GM19025 (cell line): ENCODE results near the gene PRSS33.

ENCODE experiments used
- ATAC-seq: cut with Tn5 transposase; IDR thresholded peaks from one replicate; pipeline ENCODE4 v1.9.1; 2021; ENCODE audit warnings: mild to moderate bottlenecking, low read depth, moderate library complexity; ENCODE audit not compliant: unreplicated experiment

Gene PRSS33

GRCh38 chr16:2787406-2787805, at the start of gene PRSS33:
Gene PRSS33 (minus strand): TSS chr16:2787560. CDS start chr16:2786547, 1,013 bp downstream.
- no peak for ATAC-seq

GRCh38 chr16:2836646-2837508, 49.5 kb upstream of the PRSS33 start:
- no peak for ATAC-seq

GRCh38 chr16:2835638-2836493, 48.5 kb upstream of the PRSS33 start:
- ATAC-seq: no peak

GRCh38 chr16:2834968-2835367, 47.6 kb upstream of the PRSS33 start:
- ATAC-seq: no peak

- no peak for ATAC-seq
Measured at GRCh38 chr16:2833776-2834175, 46.4 kb upstream of the PRSS33 start.

- ATAC-seq: no peak
Measured at GRCh38 chr16:2831203-2831602, 43.8 kb upstream of the PRSS33 start.

- no peak for ATAC-seq
Measured at GRCh38 chr16:2830355-2830695, 43.0 kb upstream of the PRSS33 start.

GRCh38 chr16:2829501-2830354, 42.4 kb upstream of the PRSS33 start, which contains the start of gene ZG16B:
Gene ZG16B (plus strand): TSS chr16:2830303. CDS start chr16:2830442, 139 bp downstream.
- no peak for ATAC-seq

- no peak for ATAC-seq
Measured at GRCh38 chr16:2828876-2829430, 41.6 kb upstream of the PRSS33 start.

GRCh38 chr16:2828521-2828840, 41.1 kb upstream of the PRSS33 start:
- no peak for ATAC-seq

- ATAC-seq: no peak
Measured at GRCh38 chr16:2827831-2828520, 40.6 kb upstream of the PRSS33 start.

- ATAC-seq: no peak
Measured at GRCh38 chr16:2827374-2827791, 40.0 kb upstream of the PRSS33 start.

GRCh38 chr16:2826591-2827373, 39.4 kb upstream of the PRSS33 start:
- no peak for ATAC-seq

GRCh38 chr16:2825906-2826305, 38.5 kb upstream of the PRSS33 start:
- ATAC-seq: no peak

GRCh38 chr16:2825049-2825742, 37.8 kb upstream of the PRSS33 start:
- ATAC-seq: no peak

GRCh38 chr16:2824626-2825025, 37.3 kb upstream of the PRSS33 start:
- no peak for ATAC-seq

- ATAC-seq: no peak
Measured at GRCh38 chr16:2822496-2822895, 35.1 kb upstream of the PRSS33 start.

GRCh38 chr16:2822158-2822495, 34.8 kb upstream of the PRSS33 start:
- no peak for ATAC-seq
